MM.1S (cell line): ENCODE measurements around the gene ZYX.

Experiments
- DNase-seq: peaks from one replicate; pipeline ENCODE4 v3.0.0-alpha.2; 2015
- H2AFZ ChIP-seq: fragments of 300-600 bp; sonication (generic); 2 replicates; pipeline ENCODE4 v1.6.0; 2016; ENCODE audit warnings: antibody characterized with exemption, low read length
- H3F3A ChIP-seq: fragments of 300-600 bp; sonication (generic); 2 replicates; pipeline ENCODE4 v1.6.1; 2016; ENCODE audit warnings: mild to moderate bottlenecking, antibody characterized with exemption, low read length, moderate library complexity, mixed read lengths; ENCODE audit not compliant: insufficient read depth
- H3K27ac ChIP-seq: fragments of 300-600 bp; sonication (generic); 2 replicates; pipeline ENCODE4 v1.5.1; 2016; ENCODE audit warnings: mild to moderate bottlenecking, low read length
- H3K27me3 ChIP-seq: fragments of 300-600 bp; sonication (generic); replicated peaks from 2 replicates; pipeline ENCODE4 v1.6.0; 2016; ENCODE audit warnings: low read length; ENCODE audit not compliant: insufficient read depth
- H3K36me3 ChIP-seq: fragments of 300-600 bp; sonication (generic); replicated peaks from 2 replicates; pipeline ENCODE4 v1.6.1; 2016; ENCODE audit warnings: mild to moderate bottlenecking, low read length, mixed read lengths; ENCODE audit not compliant: insufficient read depth
- H3K4me1 ChIP-seq: fragments of 300-600 bp; sonication (generic); 2 replicates; pipeline ENCODE4 v1.6.1; 2016; ENCODE audit warnings: low read length, mixed read lengths
- H3K4me2 ChIP-seq: fragments of 300-600 bp; sonication (generic); 2 replicates; pipeline ENCODE4 v1.6.0; 2016; ENCODE audit warnings: low read depth, low read length
- H3K4me3 ChIP-seq: fragments of 300-600 bp; sonication (generic); 2 replicates; pipeline ENCODE4 v1.5.1; 2016; ENCODE audit warnings: low read length, mixed read lengths
- H3K79me2 ChIP-seq: fragments of 300-600 bp; sonication (generic); 2 replicates; pipeline ENCODE4 v1.6.1; 2016; ENCODE audit warnings: mixed run types, low read length, mixed read lengths
- H3K9ac ChIP-seq: fragments of 300-600 bp; sonication (generic); 2 replicates; pipeline ENCODE4 v1.6.1; 2016; ENCODE audit warnings: low read length, mixed read lengths
- H3K9me2 ChIP-seq: fragments of 300-600 bp; sonication (generic); replicated peaks from 2 replicates; pipeline ENCODE4 v1.6.1; 2016; ENCODE audit warnings: mild to moderate bottlenecking, low read length, mixed read lengths; ENCODE audit not compliant: insufficient read depth
- H3K9me3 ChIP-seq: fragments of 300-600 bp; sonication (generic); replicated peaks from 2 replicates; pipeline ENCODE4 v1.6.1; 2016; ENCODE audit warnings: mild to moderate bottlenecking, low read length, mixed read lengths; ENCODE audit not compliant: insufficient read depth
- H4K20me1 ChIP-seq: fragments of 300-600 bp; sonication (generic); 2 replicates; pipeline ENCODE4 v1.6.1; 2016; ENCODE audit warnings: mild to moderate bottlenecking, low read length, moderate library complexity, mixed read lengths; ENCODE audit not compliant: insufficient read depth
- CTCF ChIP-seq: fragments of 300-600 bp; sonication (generic); IDR thresholded peaks from 2 replicates; pipeline ENCODE4 v1.5.1; 2016; ENCODE audit warnings: antibody characterized with exemption, low read length, mixed read lengths
- EZH2 ChIP-seq: fragments of 300-600 bp; sonication (generic); optimal IDR thresholded peaks from 2 replicates; pipeline ENCODE3; 2017; ENCODE audit warnings: low read depth, mild to moderate bottlenecking, antibody characterized with exemption, low read length, mixed read lengths
- EZH2phosphoT487 ChIP-seq: fragments of 300-600 bp; sonication (generic); IDR thresholded peaks from 2 replicates; pipeline ENCODE4 v1.6.1; 2018; ENCODE audit warnings: antibody characterized with exemption, low read length

Gene ZYX

DNA sequence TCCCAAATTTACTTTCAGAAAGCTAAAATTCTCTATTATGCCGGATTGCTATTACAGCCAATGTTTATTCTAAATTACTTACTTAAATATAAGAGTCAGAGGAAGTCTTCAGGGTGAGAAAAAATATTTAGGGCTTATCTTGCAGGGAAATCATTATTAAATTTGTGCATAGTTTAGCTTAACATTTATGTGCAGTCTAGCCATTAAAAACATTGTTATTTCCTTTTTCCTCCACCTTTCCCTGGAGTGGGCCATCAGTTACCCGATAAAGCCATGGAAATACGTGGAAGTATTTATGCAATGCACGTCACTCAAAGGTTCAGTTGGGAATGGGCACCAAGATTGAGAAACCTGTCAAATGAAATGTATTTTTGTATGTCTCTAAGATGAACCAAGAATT lies 52.6 kb downstream of the ZYX start:
- TF ChIP-seq EZH2 (no peak), EZH2phosphoT487 (no peak), CTCF (no peak)
- Histone ChIP-seq H4K20me1 (no peaks in the 10 kb centered on the region), H3K27ac (no peak overlapping the region), H3K9ac (no peak overlapping the region), H3K9me2 (no peaks in the 10 kb centered on the region), H3K36me3 (no peaks in the 10 kb centered on the region), H3K79me2 (no peaks in the 10 kb centered on the region), H3K4me1 (no peaks in the 10 kb centered on the region), H3K4me3 (no peak overlapping the region), H3F3A (no peaks in the 10 kb centered on the region), H2AFZ (no peak overlapping the region), H3K4me2 (no peak overlapping the region), H3K9me3 (no peaks in the 10 kb centered on the region), H3K27me3 (no peaks in the 10 kb centered on the region)
- no peak for DNase-seq

- H3K36me3 ChIP-seq = no peaks in the 10 kb centered on the region
- H3F3A ChIP-seq = no peaks in the 10 kb centered on the region
- H3K4me3 ChIP-seq = no peak overlapping the region
- no peak for TF ChIP-seq EZH2phosphoT487
- TF ChIP-seq CTCF = no peak
- TF ChIP-seq EZH2 = no peak
- no peak for DNase-seq
- H3K4me2 ChIP-seq = no peak overlapping the region
- no peaks in the 10 kb centered on the region for H3K9me3 ChIP-seq
- H3K27ac ChIP-seq = no peak overlapping the region
- H3K9ac ChIP-seq = no peak overlapping the region
- H4K20me1 ChIP-seq = no peaks in the 10 kb centered on the region
- H3K79me2 ChIP-seq = no peaks in the 10 kb centered on the region
- no peaks in the 10 kb centered on the region for H3K27me3 ChIP-seq
- H2AFZ ChIP-seq = no peak overlapping the region
- H3K9me2 ChIP-seq = no peaks in the 10 kb centered on the region
- no peaks in the 10 kb centered on the region for H3K4me1 ChIP-seq
Observed at GRCh38 chr7:143434660-143435059, 53.5 kb downstream of the ZYX start.

- no peaks in the 10 kb centered on the region for H3F3A ChIP-seq
- no peak overlapping the region for H3K27ac ChIP-seq
- no peaks in the 10 kb centered on the region for H3K79me2 ChIP-seq
- DNase-seq = no peak
- no peaks in the 10 kb centered on the region for H3K36me3 ChIP-seq
- H3K4me3 ChIP-seq = no peak overlapping the region
- no peaks in the 10 kb centered on the region for H3K27me3 ChIP-seq
- no peaks in the 10 kb centered on the region for H4K20me1 ChIP-seq
- H3K9me2 ChIP-seq = no peaks in the 10 kb centered on the region
- TF ChIP-seq CTCF = no peak
- no peak for TF ChIP-seq EZH2
- TF ChIP-seq EZH2phosphoT487 = no peak
- no peaks in the 10 kb centered on the region for H3K9me3 ChIP-seq
- no peak overlapping the region for H3K9ac ChIP-seq
- no peak overlapping the region for H3K4me2 ChIP-seq
- no peak overlapping the region for H2AFZ ChIP-seq
- no peaks in the 10 kb centered on the region for H3K4me1 ChIP-seq
Observed at GRCh38 chr7:143435266-143435665, 54.1 kb downstream of the ZYX start.
